Type B pancreatic cell (in vitro differentiated cells): Measurements from ENCODE around the gene STX17. TPM values are rescaled to one million over a fixed set of nuclear protein-coding genes. Genes with fewer than 3 reads are reported as not detected.
A peak's percentile ranks its signal among the peaks of the same experiment; 100 is the strongest.

Experiments used
- DNase-seq: peaks from one replicate; pipeline ENCODE4 v3.0.0; 2021; ENCODE audit warnings: mixed read lengths; ENCODE audit not compliant: unreplicated experiment; ENCODE audit errors: extremely low spot score
- H3K27ac Mint-ChIP-seq: 2 replicates; pipeline ENCODE4 v1.8.0; 2021; ENCODE audit warnings: mild to moderate bottlenecking, mixed read lengths
- H3K27me3 Mint-ChIP-seq: 2 replicates; pipeline ENCODE4 v1.8.0; 2021; ENCODE audit warnings: mixed read lengths
- H3K36me3 Mint-ChIP-seq: 2 replicates; pipeline ENCODE4 v1.8.0; 2021; ENCODE audit warnings: mixed read lengths
- H3K4me1 Mint-ChIP-seq: one replicate; pipeline ENCODE4 v1.8.0; 2021; ENCODE audit warnings: mixed read lengths; ENCODE audit not compliant: unreplicated experiment
- H3K4me3 Mint-ChIP-seq: 2 replicates; pipeline ENCODE4 v1.8.0; 2021; ENCODE audit warnings: mild to moderate bottlenecking, mixed read lengths
- H3K9me3 Mint-ChIP-seq: 2 replicates; pipeline ENCODE4 v1.8.0; 2021; ENCODE audit warnings: mixed read lengths
- total RNA-seq: library from RNA; stranded (reverse); gene quantifications from 2 replicates; pipeline ENCODE4 v1.2.1, GENCODE V29; 2021; ENCODE audit warnings: low replicate concordance
- TF ChIP-seq, protein P1 (sequence below): fragments of 200-600 bp; sonication (generic); conservative IDR thresholded peaks from 2 replicates; pipeline ENCODE4 v1.5.0; 2021; ENCODE audit warnings: antibody characterized with exemption, mild to moderate bottlenecking

The STX17 gene
- total RNA-seq, 1 donor from 2014 or later: 44.5 TPM

DNA sequence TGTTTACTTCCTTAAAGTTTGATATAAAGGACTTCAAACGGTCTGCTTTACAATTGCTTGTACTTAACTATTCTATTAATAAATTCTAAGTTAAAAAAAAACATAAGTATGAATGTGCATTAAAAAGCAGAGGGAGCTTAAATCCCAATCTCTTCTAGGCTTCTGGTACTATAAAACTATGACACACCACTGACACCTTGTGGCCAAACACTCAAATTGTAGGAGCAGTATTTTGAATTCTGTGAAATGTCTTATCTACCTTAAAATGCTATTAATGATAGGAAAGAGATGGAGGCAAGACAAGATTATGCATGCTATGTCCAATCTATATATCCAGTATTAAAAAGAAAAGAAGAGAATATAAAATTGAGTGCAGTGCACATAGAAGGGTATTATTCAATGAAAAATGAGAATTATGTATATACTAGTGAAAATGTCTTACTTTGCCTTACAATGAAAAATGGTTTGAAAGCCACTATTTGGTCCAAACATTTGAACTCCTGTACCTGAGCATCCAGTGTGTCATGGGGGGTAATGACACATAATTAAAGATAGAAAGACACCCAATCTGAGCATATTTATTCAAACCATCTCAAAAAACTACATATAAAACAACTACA, 104.7 kb downstream of the STX17 start:
- H3K27me3 Mint-ChIP-seq: no peaks in the 10 kb centered on the region
- peaks cover 6% of the 10 kb centered on the region for H3K9me3 Mint-ChIP-seq
- no peak for DNase-seq
- H3K4me3 Mint-ChIP-seq: no peak overlapping the region
- TF ChIP-seq, protein P1, sequence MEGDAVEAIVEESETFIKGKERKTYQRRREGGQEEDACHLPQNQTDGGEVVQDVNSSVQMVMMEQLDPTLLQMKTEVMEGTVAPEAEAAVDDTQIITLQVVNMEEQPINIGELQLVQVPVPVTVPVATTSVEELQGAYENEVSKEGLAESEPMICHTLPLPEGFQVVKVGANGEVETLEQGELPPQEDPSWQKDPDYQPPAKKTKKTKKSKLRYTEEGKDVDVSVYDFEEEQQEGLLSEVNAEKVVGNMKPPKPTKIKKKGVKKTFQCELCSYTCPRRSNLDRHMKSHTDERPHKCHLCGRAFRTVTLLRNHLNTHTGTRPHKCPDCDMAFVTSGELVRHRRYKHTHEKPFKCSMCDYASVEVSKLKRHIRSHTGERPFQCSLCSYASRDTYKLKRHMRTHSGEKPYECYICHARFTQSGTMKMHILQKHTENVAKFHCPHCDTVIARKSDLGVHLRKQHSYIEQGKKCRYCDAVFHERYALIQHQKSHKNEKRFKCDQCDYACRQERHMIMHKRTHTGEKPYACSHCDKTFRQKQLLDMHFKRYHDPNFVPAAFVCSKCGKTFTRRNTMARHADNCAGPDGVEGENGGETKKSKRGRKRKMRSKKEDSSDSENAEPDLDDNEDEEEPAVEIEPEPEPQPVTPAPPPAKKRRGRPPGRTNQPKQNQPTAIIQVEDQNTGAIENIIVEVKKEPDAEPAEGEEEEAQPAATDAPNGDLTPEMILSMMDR: peak; percentile 88
- H3K27ac Mint-ChIP-seq: no peak overlapping the region
- peaks cover 18% of the 10 kb centered on the region for H3K36me3 Mint-ChIP-seq
- H3K4me1 Mint-ChIP-seq: no peaks in the 10 kb centered on the region

DNA sequence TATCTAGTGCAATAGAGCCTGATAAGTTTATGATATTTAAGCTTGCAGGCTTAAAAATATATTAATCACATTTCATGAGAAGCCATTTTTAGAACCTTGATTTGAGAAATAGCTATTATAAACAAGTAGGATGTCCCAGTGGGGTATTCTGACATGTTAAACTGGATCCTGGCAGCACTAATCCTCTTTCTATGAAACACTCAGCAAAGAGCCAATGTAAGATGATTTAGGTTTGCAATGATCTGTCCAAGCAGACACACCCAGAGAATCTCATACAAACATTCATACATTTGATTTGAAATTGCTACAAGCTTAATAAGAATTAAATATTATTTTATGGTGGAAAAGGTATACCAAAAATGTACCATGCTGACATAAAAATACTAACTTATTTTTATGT, 105.8 kb downstream of the STX17 start:
- Mint-ChIP-seq H3K27ac (no peak overlapping the region), H3K9me3 (peaks cover 6% of the 10 kb centered on the region), H3K4me3 (no peak overlapping the region), H3K27me3 (no peaks in the 10 kb centered on the region), H3K4me1 (no peaks in the 10 kb centered on the region), H3K36me3 (peaks cover 18% of the 10 kb centered on the region)
- TF ChIP-seq, protein P1: no peak
- no peak for DNase-seq

DNA sequence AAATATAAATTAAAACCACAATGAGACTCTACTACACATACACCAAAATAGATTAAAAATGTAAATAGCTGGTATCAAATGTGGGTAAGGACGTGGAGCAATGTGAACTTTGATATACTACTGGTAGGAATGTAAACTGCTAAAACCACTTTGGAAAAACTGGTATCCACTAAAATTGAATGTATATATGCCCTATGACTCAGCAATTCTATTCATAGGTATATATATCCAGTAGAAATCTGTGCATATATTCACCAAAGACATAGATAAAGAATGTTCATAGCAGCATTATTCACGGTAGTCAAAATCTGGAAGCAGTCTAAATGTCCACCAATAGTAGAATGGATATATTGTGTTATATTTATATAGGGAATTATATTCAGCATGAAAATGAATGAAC, 107.1 kb downstream of the STX17 start:
- Mint-ChIP-seq H3K36me3 (peaks cover 23% of the 10 kb centered on the region), H3K4me1 (no peaks in the 10 kb centered on the region), H3K9me3 (peaks cover 6% of the 10 kb centered on the region), H3K4me3 (no peak overlapping the region), H3K27ac (peak overlapping the region; percentile 62), H3K27me3 (no peaks in the 10 kb centered on the region)
- TF ChIP-seq, protein P1: no peak
- no peak for DNase-seq

DNA sequence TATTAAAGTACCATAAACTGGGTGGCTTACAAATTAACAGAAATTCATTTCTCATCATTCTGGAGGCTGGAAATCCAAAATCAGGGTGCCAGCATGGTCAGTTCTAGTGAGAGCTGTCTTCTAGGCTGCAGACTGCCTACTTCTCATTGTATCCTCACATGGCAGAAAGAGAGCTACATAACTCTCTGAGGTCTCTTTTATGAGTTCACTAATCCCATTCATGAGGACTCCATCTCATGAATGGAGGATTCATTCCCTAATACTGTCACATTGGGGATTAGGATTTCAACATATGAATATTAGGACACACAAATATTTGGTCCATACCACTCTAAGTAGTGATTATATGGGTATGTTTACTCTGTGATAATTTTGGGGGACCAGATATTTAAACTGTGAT, 108.4 kb downstream of the STX17 start:
- no peak for DNase-seq
- H3K27me3 Mint-ChIP-seq: no peaks in the 10 kb centered on the region
- TF ChIP-seq, protein P1: no peak
- no peak overlapping the region for H3K27ac Mint-ChIP-seq
- H3K36me3 Mint-ChIP-seq: peaks cover 28% of the 10 kb centered on the region
- H3K4me3 Mint-ChIP-seq: no peak overlapping the region
- no peaks in the 10 kb centered on the region for H3K4me1 Mint-ChIP-seq
- peaks cover 6% of the 10 kb centered on the region for H3K9me3 Mint-ChIP-seq

DNA sequence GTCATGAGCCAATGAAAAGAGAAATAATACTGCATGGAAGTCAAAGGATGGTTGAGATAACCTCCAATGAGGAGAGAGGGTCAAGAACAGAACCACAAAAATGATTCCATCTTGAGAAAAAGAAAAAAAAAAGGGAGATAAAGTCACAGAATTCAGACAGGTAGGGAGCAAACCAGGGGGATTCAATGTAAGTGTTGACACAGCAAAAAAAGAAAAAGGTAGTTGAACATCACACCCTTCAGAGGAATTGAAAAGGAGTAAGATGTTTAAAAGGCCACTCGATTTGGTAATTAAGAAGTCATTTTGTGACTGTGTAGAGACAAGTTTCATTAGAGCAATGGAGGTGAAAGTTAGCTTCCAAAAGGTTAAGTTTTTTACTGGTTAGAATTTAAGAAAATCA, 113.1 kb downstream of the STX17 start:
- Mint-ChIP-seq H3K27ac (no peak overlapping the region), H3K4me1 (no peaks in the 10 kb centered on the region), H3K4me3 (no peak overlapping the region), H3K36me3 (peaks cover 18% of the 10 kb centered on the region), H3K27me3 (no peaks in the 10 kb centered on the region), H3K9me3 (no peaks in the 10 kb centered on the region)
- DNase-seq: no peak
- TF ChIP-seq, protein P1: no peak

Other genes starting within 250 kb of the STX17 start
- 2.0 and 3.4 TPM in 2 replicates for gene NR4A3, start 84.8 kb upstream of the STX17 start, total RNA-seq
- gene ERP44, start 192.3 kb downstream of the STX17 start, total RNA-seq: 21.2 and 23.1 TPM in 2 replicates
- gene INVS, start 192.6 kb downstream of the STX17 start, total RNA-seq: 13.8 and 24.0 TPM in 2 replicates